GM12878 (cell line): ENCODE measurements around the gene SLC35F3. TPM values are rescaled to one million over a fixed set of nuclear protein-coding genes. Genes with fewer than 3 reads are reported as not detected.
A peak's percentile ranks its signal among the peaks of the same experiment; 100 is the strongest.

Source experiments
- ATAC-seq: fragments of 200-7000 bp; cut with Tn5 transposase; 3 replicates; pipeline ENCODE4 v1.9.1; 2020; ENCODE audit warnings: mild to moderate bottlenecking, moderate library complexity
- BruUV-seq: library from RNA; stranded (reverse); fragments of 400-500 nt; replicated peaks from 2 replicates; lab custom pipeline; 2021; lab: Mats Ljungman, UMichigan
- CTCF ChIA-PET: fragments of 300-600 bp; sonication (Branson Sonifier 250); formaldehyde crosslinking; extraction: SDS; loops from one replicate; lab custom pipeline; 2021; ENCODE audit warnings: inconsistent platforms; lab: Yijun Ruan, JAX
- POLR2A ChIA-PET: fragments of 350-600 bp; formaldehyde crosslinking; extraction: SDS; loops from one replicate; lab custom pipeline; 2021; ENCODE audit warnings: inconsistent platforms; lab: Charles Lee
- RAD21 ChIA-PET: fragments of 300-600 bp; sonication (Branson Sonifier 250); formaldehyde crosslinking; loops from one replicate; lab custom pipeline; 2023; ENCODE audit warnings: antibody characterized with exemption; ENCODE audit not compliant: unreplicated experiment; lab: Charles Lee
- SMC1A ChIA-PET: fragments of 300-600 bp; sonication (Branson Sonifier 250); formaldehyde crosslinking; loops from one replicate; lab custom pipeline; 2023; ENCODE audit not compliant: unreplicated experiment, uncharacterized antibody; lab: Charles Lee
- DNase-seq: peaks from one replicate; pipeline ENCODE4 v3.0.0-alpha.2; 2011; ENCODE audit warnings: low read depth, low spot score
- FAIRE-seq: peaks from 3 replicates; lab custom pipeline; 2011; peaks lifted over from hg19 to GRCh38; lab: Jason Lieb, UNC
- H2AFZ ChIP-seq: 2 replicates; pipeline ENCODE4 v1.6.0; 2011; ENCODE audit warnings: low read depth, low read length, control low read depth; ENCODE audit not compliant: control insufficient read depth
- H3K27ac ChIP-seq: 2 replicates; pipeline ENCODE4 v1.5.1; 2011; ENCODE audit warnings: control low read depth; ENCODE audit not compliant: control insufficient read depth, insufficient read depth
- H3K27me3 ChIP-seq, 2 experiments: replicated peaks in 1 of 2; 2 replicates each; pipeline versions ENCODE4 v1.6.0 to v1.6.1; 2011; ENCODE audit warnings: low read length in 1 of 2; ENCODE audit not compliant: control insufficient read depth in 2 of 2, insufficient read depth in 2 of 2
- H3K36me3 ChIP-seq, 2 experiments: 2 replicates each; pipeline ENCODE4 v1.5.1; 2011; ENCODE audit warnings: low read length in 1 of 2; ENCODE audit not compliant: control insufficient read depth in 2 of 2, insufficient read depth in 2 of 2
- H3K4me1 ChIP-seq: 2 replicates; pipeline ENCODE4 v1.6.1; 2011; ENCODE audit warnings: mild to moderate bottlenecking, low read length, moderate library complexity, mixed read lengths; ENCODE audit not compliant: control insufficient read depth, insufficient read depth
- H3K4me2 ChIP-seq: 2 replicates; pipeline ENCODE4 v1.6.0; 2011; ENCODE audit warnings: control low read depth; ENCODE audit not compliant: control insufficient read depth, insufficient read depth
- H3K4me3 ChIP-seq: fragments of 200-600 bp; sonication (generic); 2 replicates; pipeline ENCODE4 v1.5.1; 2016
- H3K79me2 ChIP-seq: 2 replicates; pipeline ENCODE4 v1.6.0; 2011; ENCODE audit warnings: low read length; ENCODE audit not compliant: control insufficient read depth, insufficient read depth
- H3K9ac ChIP-seq: 2 replicates; pipeline ENCODE4 v1.8.0; 2011; ENCODE audit warnings: low read length, control low read depth, mixed read lengths; ENCODE audit not compliant: control insufficient read depth, insufficient read depth
- H3K9me3 ChIP-seq: replicated peaks from 3 replicates; pipeline ENCODE4 v1.5.1; 2011; ENCODE audit warnings: mild to moderate bottlenecking, low read length; ENCODE audit not compliant: control insufficient read depth, insufficient read depth
- H4K20me1 ChIP-seq: 2 replicates; pipeline ENCODE4 v1.6.0; 2011; ENCODE audit not compliant: control insufficient read depth, insufficient read depth
- HCFC1 ChIP-seq: fragments of 150-350 bp; IDR thresholded peaks from 2 replicates; pipeline ENCODE4 v1.6.1; 2014; ENCODE audit warnings: low read length
- MEF2B ChIP-seq: fragments of 450-650 bp; IDR thresholded peaks from 2 replicates; pipeline ENCODE4 v1.6.1; 2018; ENCODE audit warnings: mild to moderate bottlenecking, moderate library complexity; ENCODE audit not compliant: partially characterized antibody, poor library complexity, severe bottlenecking
- PBX3 ChIP-seq: IDR thresholded peaks from 2 replicates; pipeline ENCODE4 v1.6.1; 2011; ENCODE audit warnings: mild to moderate bottlenecking, low read depth, low read length, moderate library complexity; ENCODE audit not compliant: insufficient replicate concordance
- PKNOX1 ChIP-seq: fragments of 450-650 bp; IDR thresholded peaks from 2 replicates; pipeline ENCODE4 v1.6.1; 2016; ENCODE audit warnings: mild to moderate bottlenecking
- SMAD1 ChIP-seq: fragments of 450-650 bp; IDR thresholded peaks from 2 replicates; pipeline ENCODE4 v1.6.1; 2018; ENCODE audit warnings: mild to moderate bottlenecking, low read depth; ENCODE audit not compliant: partially characterized antibody
- SMARCA5 ChIP-seq: fragments of 450-650 bp; IDR thresholded peaks from 2 replicates; pipeline ENCODE4 v1.6.1; 2017; ENCODE audit warnings: mild to moderate bottlenecking
- STAT1 ChIP-seq: fragments of 450-650 bp; conservative IDR thresholded peaks from 2 replicates; pipeline ENCODE4 v1.6.1; 2014; ENCODE audit warnings: antibody characterized with exemption, mild to moderate bottlenecking
- SUZ12 ChIP-seq: fragments of 200-600 bp; sonication (generic); IDR thresholded peaks from one replicate; pipeline ENCODE4 v1.6.1; 2018; ENCODE audit warnings: antibody characterized with exemption, mild to moderate bottlenecking; ENCODE audit not compliant: unreplicated experiment
- TCF7 ChIP-seq: IDR thresholded peaks from 2 replicates; pipeline ENCODE4 v1.6.1; 2014; ENCODE audit warnings: antibody characterized with exemption, borderline replicate concordance
- WRNIP1 ChIP-seq: IDR thresholded peaks from 2 replicates; pipeline ENCODE4 v1.6.1; 2011; ENCODE audit warnings: low read depth, low read length, improper control_type of control experiment, borderline replicate concordance
- WGBS: methylation state at CpG from one replicate; pipeline ENCODE4 v1.1.6; 2016; ENCODE audit warnings: low lambda C conversion rate; ENCODE audit not compliant: insufficient replicate concordance, insufficient coverage; ENCODE audit errors: missing lambda C conversion rate; 5-methylcytosine and 5-hydroxymethylcytosine counted together
- in situ Hi-C: fragments of 300-500 bp; cut with MboI; formaldehyde crosslinking; loops from 9 replicates; pipeline ENCODE4 v1.14.3; 2018; ENCODE audit warnings: mixed read lengths
- intact Hi-C: fragments of 100-400 bp; cut with micrococcal nuclease; formaldehyde crosslinking; loops from one replicate; pipeline ENCODE4 v1.14.2; 2022; ENCODE audit not compliant: unreplicated experiment
- polyA plus RNA-seq, 11 experiments: library from polyadenylated mRNA; depleted of rRNA in 4 of 11; unstranded in 6 of 11; stranded (reverse) in 5 of 11; fragments of >200 nt; fragmentation: Nextera tagmentation in 4 of 11; fragmentation: Illumina TruSeq in 1 of 11; extraction: Ambion mirVana in 4 of 11; extraction: Trizol in 1 of 11; gene quantifications; 1 replicate in 1 of 11; 2 replicates in 10 of 11; pipeline versions ENCODE4 v1.2.1 to v1.2.3, GENCODE V29; 2011 to 2016; ENCODE audit warnings: inconsistent platforms in 2 of 11, missing spikeins in 2 of 11, low read depth in 1 of 11
- total RNA-seq, 4 experiments: library from RNA; depleted of rRNA in 3 of 4; stranded (reverse); fragments of >200 nt in 3 of 4; fragmentation: Illumina TruSeq in 1 of 4; extraction: Trizol in 1 of 4; gene quantifications; 2 replicates each; pipeline versions ENCODE4 v1.2.1 to v1.2.3, GENCODE V29; 2013 to 2021

Gene SLC35F3
- total and polyA plus RNA-seq, 10 of the 15 experiments (the other 5 are each of a cell fraction or from before 2014, with no cell fraction given) = 1.0 to 8.6 (median 5.7) TPM

- in situ Hi-C loops (no loop called here), intact Hi-C loops (no loop called here)
- WGBS = 28% methylated on average over 3 of the region's 3 CpGs
- Histone ChIP-seq H2AFZ (no peak overlapping the region), H3K79me2 (no peaks in the 10 kb centered on the region), H3K4me1 (no peaks in the 10 kb centered on the region), H3K27me3 (no peaks in the 10 kb centered on the region; a peak in 1 of 4 replicates), H3K27ac (no peak overlapping the region), H4K20me1 (no peaks in the 10 kb centered on the region), H3K9ac (no peak overlapping the region), H3K4me2 (no peak overlapping the region), H3K36me3 (no peaks in the 10 kb centered on the region), H3K9me3 (no peaks in the 10 kb centered on the region; the same call in 2 of the 3 replicates), H3K4me3 (no peak overlapping the region)
- FAIRE-seq = no peak
- RAD21 ChIA-PET = no interaction called here
- no peak for DNase-seq
- SMC1A ChIA-PET = no interaction called here
- CTCF ChIA-PET = interaction anchor here (0.6 to 6.1 kb wide), 3 partner anchors 159 to 587 kb away, joined by 3 to 39 read pairs (median 3); no protein-coding TSS in a partner anchor
- peak; percentile 45 for ATAC-seq
- POLR2A ChIA-PET = no interaction called here
- no TSS peak for BruUV-seq
- TF ChIP-seq MEF2B (no peak), PKNOX1 (no peak), STAT1 (no peak), PBX3 (no peak), HCFC1 (no peak), SMARCA5 (no peak), TCF7 (no peak), WRNIP1 (no peak), SMAD1 (no peak), SUZ12 (no peak)
Measured at GRCh38 chr1:234149217-234149616, 244.7 kb downstream of the SLC35F3 start.
